CD4-positive, CD25-positive, alpha-beta regulatory T cell (primary cell): ENCODE data around the gene NOL4L. TPM values are rescaled to one million over a fixed set of nuclear protein-coding genes. Genes with fewer than 3 reads are reported as not detected.

Experiments used
- ATAC-seq, 2 donors: fragments of 150-1000 bp; cut with Tn5 transposase; one replicate each; pipeline ENCODE4 v1.10.0; 2021; ENCODE audit warnings: low read depth in 2 of 2, moderate number of reproducible peaks in 2 of 2, moderate library complexity in 1 of 2
- DNase-seq, 3 donors: peaks; one replicate each; pipeline versions ENCODE4 v3.0.0 to v3.0.0-alpha.2; 2012 to 2022; ENCODE audit warnings: mixed read lengths in 1 of 3
- H3K27ac ChIP-seq: one replicate; pipeline ENCODE4 v1.7.0; 2013; ENCODE audit warnings: mild to moderate bottlenecking, low read length; ENCODE audit not compliant: insufficient read depth, poor library complexity, severe bottlenecking
- H3K27me3 ChIP-seq: one replicate; pipeline ENCODE4 v1.7.0; 2013; ENCODE audit warnings: low read length; ENCODE audit not compliant: control insufficient read depth, insufficient read depth
- H3K36me3 ChIP-seq: one replicate; pipeline ENCODE4 v1.7.0; 2013; ENCODE audit warnings: mild to moderate bottlenecking, low read length, moderate library complexity; ENCODE audit not compliant: control insufficient read depth, insufficient read depth
- H3K4me1 ChIP-seq: 2 replicates; pipeline ENCODE4 v1.7.0; 2013; ENCODE audit warnings: mild to moderate bottlenecking, low read length; ENCODE audit not compliant: insufficient read depth, control insufficient read depth, poor library complexity, severe bottlenecking
- H3K4me3 ChIP-seq: one replicate; pipeline ENCODE4 v1.7.0; 2013; ENCODE audit warnings: low read depth, mild to moderate bottlenecking, low read length, moderate library complexity
- H3K9me3 ChIP-seq, 2 experiments: 1 replicate in 1 of 2; 2 replicates in 1 of 2; pipeline ENCODE4 v1.7.0; 2013; ENCODE audit warnings: low read length in 2 of 2, mild to moderate bottlenecking in 1 of 2, moderate library complexity in 1 of 2; ENCODE audit not compliant: control insufficient read depth in 2 of 2
- H3K27ac Mint-ChIP-seq, 3 donors: one replicate each; pipeline ENCODE4 v1.8.0; 2020 to 2022; ENCODE audit warnings: mild to moderate bottlenecking in 3 of 3, mixed read lengths in 3 of 3, moderate library complexity in 2 of 3
- H3K27me3 Mint-ChIP-seq: one replicate; pipeline ENCODE4 v1.8.0; 2022; ENCODE audit warnings: mild to moderate bottlenecking, mixed read lengths
- H3K36me3 Mint-ChIP-seq: one replicate; pipeline ENCODE4 v1.8.0; 2020; ENCODE audit warnings: mixed read lengths
- H3K4me1 Mint-ChIP-seq, 4 donors: one replicate each; pipeline ENCODE4 v1.8.0; 2020 to 2022; ENCODE audit warnings: mixed read lengths in 4 of 4, mild to moderate bottlenecking in 1 of 4
- H3K4me3 Mint-ChIP-seq, 4 donors: one replicate each; pipeline ENCODE4 v1.8.0; 2020 to 2022; ENCODE audit warnings: mild to moderate bottlenecking in 4 of 4, mixed read lengths in 4 of 4, moderate library complexity in 3 of 4
- H3K9me3 Mint-ChIP-seq, 7 donors: one replicate each; pipeline ENCODE4 v1.8.0; 2020 to 2022; ENCODE audit warnings: mixed read lengths in 7 of 7, mild to moderate bottlenecking in 3 of 7, moderate library complexity in 2 of 7
- polyA plus RNA-seq, 4 donors: library from polyadenylated mRNA; unstranded; fragments of 300-500 nt; fragmentation: Illumina TruSeq; gene quantifications; one replicate each; pipeline ENCODE4 v1.2.3, GENCODE V29; 2021
- total RNA-seq: library from RNA; stranded (reverse); gene quantifications from one replicate; pipeline ENCODE4 v1.2.3, GENCODE V29; 2022

Gene NOL4L
- total and polyA plus RNA-seq, 5 donors from 2014 or later = 7.1 to 84.8 (median 10.8) TPM

GRCh38 chr20:32524829-32525501 is 60.2 kb downstream of the NOL4L start:
- peaks cover 88% of the 10 kb centered on the region for H3K4me1 ChIP-seq
- no peak for DNase-seq
- peaks cover 25% of the 10 kb centered on the region for H3K36me3 Mint-ChIP-seq

DNA sequence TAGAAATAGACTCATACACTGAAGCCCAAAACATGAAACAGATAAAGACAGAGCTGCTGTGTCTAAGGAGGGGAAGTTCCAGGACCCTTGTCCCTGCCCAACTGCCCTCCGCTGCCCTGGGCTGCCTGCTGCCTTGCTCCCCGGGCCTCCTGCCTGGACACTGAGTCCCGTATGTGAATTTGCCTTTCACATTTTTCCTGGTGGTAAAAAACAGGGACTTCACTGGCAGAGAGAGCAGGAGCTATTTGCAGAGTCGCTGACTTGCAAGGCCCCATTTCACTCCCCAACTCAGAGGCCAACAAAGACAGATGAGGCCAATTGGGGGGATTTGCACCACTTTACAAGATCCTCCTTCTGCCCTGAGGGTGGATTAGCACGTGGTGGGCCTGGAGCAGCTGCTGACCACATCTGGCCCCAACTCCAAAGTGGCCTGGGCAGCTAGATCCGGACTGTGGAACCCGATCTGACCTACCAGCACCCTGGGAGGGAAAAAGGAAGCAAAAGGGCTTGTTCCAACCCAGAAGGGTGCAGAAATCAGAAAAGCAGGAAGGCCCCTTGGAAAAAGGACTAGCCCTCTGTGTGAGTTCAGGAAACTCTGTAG is 61.4 kb downstream of the NOL4L start:
- Histone ChIP-seq H3K36me3 (peaks cover 34% of the 10 kb centered on the region), H3K27ac (peak overlapping the region; percentile 51), H3K9me3 (no peaks in the 10 kb centered on the region), H3K4me1 (peaks cover 76% of the 10 kb centered on the region), H3K4me3 (no peak overlapping the region), H3K27me3 (no peaks in the 10 kb centered on the region)
- Mint-ChIP-seq H3K4me1 (peaks cover 12 to 78% (median 43%) of the 10 kb centered on the region in 4 donors), H3K36me3 (peaks cover 25% of the 10 kb centered on the region), H3K27ac (peak overlapping the region; percentile 90 to 95 (median 95)), H3K9me3 (no peaks in the 10 kb centered on the region), H3K4me3 (peak overlapping the region in 3 of 4 donors; percentile 27 to 72 (median 47)), H3K27me3 (no peaks in the 10 kb centered on the region)
- ATAC-seq (no peak), DNase-seq (no peak)

More at GRCh38 chr20:32524829-32525501, 60.2 kb downstream of the NOL4L start:
- Mint-ChIP-seq H3K4me3 (peak overlapping the region in 1 of 4 donors; percentile 72), H3K27ac (peak overlapping the region; percentile 83 to 95 (median 95)), H3K27me3 (no peaks in the 10 kb centered on the region), H3K4me1 (peaks cover 12 to 91% (median 53%) of the 10 kb centered on the region in 4 donors), H3K9me3 (no peaks in the 10 kb centered on the region)
- no peak for ATAC-seq
- Histone ChIP-seq H3K27ac (peak overlapping the region; percentile 51), H3K36me3 (peaks cover 23% of the 10 kb centered on the region), H3K27me3 (no peaks in the 10 kb centered on the region), H3K9me3 (no peaks in the 10 kb centered on the region), H3K4me3 (no peak overlapping the region)

- peak overlapping the region; percentile 60 for H3K27ac ChIP-seq
- H3K4me3 Mint-ChIP-seq = peak overlapping the region; percentile 47 to 74 (median 67)
These were observed 62.1 kb downstream of the NOL4L start for GRCh38 chr20:32522776-32523612.

GRCh38 chr20:32522526-32522775 is 62.7 kb downstream of the NOL4L start:
- ATAC-seq = peak; percentile 15 to 26
- Mint-ChIP-seq H3K9me3 (no peaks in the 10 kb centered on the region), H3K27me3 (no peaks in the 10 kb centered on the region), H3K36me3 (peaks cover 28% of the 10 kb centered on the region), H3K4me1 (peaks cover 12 to 69% (median 37%) of the 10 kb centered on the region in 4 donors), H3K4me3 (peak overlapping the region; percentile 47 to 74 (median 67)), H3K27ac (peak overlapping the region in 2 of 3 donors; percentile 90 to 95)
- no peaks in the 10 kb centered on the region for H3K27me3 ChIP-seq
- peaks cover 45% of the 10 kb centered on the region for H3K36me3 ChIP-seq
- peak in 1 of 3 donors; percentile 35 for DNase-seq
- H3K9me3 ChIP-seq = no peaks in the 10 kb centered on the region
- H3K27ac ChIP-seq = peak overlapping the region; percentile 60
- H3K4me1 ChIP-seq = peaks cover 63% of the 10 kb centered on the region
- no peak overlapping the region for H3K4me3 ChIP-seq

More at GRCh38 chr20:32522776-32523612, 62.1 kb downstream of the NOL4L start:
- DNase-seq = no peak
- Histone ChIP-seq H3K9me3 (no peaks in the 10 kb centered on the region), H3K27me3 (no peaks in the 10 kb centered on the region), H3K4me3 (no peak overlapping the region), H3K4me1 (peaks cover 69% of the 10 kb centered on the region), H3K36me3 (peaks cover 40% of the 10 kb centered on the region)
- no peaks in the 10 kb centered on the region for H3K27me3 Mint-ChIP-seq
- peaks cover 25% of the 10 kb centered on the region for H3K36me3 Mint-ChIP-seq
- peak; percentile 25 for ATAC-seq
- peak overlapping the region; percentile 90 to 95 (median 90) for H3K27ac Mint-ChIP-seq
- H3K9me3 Mint-ChIP-seq = no peaks in the 10 kb centered on the region
- H3K4me1 Mint-ChIP-seq = peaks cover 12 to 71% (median 39%) of the 10 kb centered on the region in 4 donors

- no peak overlapping the region for H3K4me3 ChIP-seq
- no peaks in the 10 kb centered on the region for H3K9me3 ChIP-seq
- no peaks in the 10 kb centered on the region for H3K9me3 Mint-ChIP-seq
- DNase-seq = peak; percentile 58 to 66 (median 63)
- H3K36me3 Mint-ChIP-seq = peaks cover 25% of the 10 kb centered on the region
- peaks cover 12 to 64% (median 35%) of the 10 kb centered on the region in 4 donors for H3K4me1 Mint-ChIP-seq
- no peaks in the 10 kb centered on the region for H3K27me3 ChIP-seq
- H3K4me1 ChIP-seq = peaks cover 58% of the 10 kb centered on the region
- H3K36me3 ChIP-seq = peaks cover 47% of the 10 kb centered on the region
- ATAC-seq = peak; percentile 71 to 75
- no peaks in the 10 kb centered on the region for H3K27me3 Mint-ChIP-seq
- H3K27ac Mint-ChIP-seq = peak overlapping the region; percentile 90 to 95 (median 90)
- H3K27ac ChIP-seq = peak overlapping the region; percentile 60
- peak overlapping the region; percentile 47 to 88 (median 67) for H3K4me3 Mint-ChIP-seq
These were observed 63.2 kb downstream of the NOL4L start for GRCh38 chr20:32521780-32522525.

- Mint-ChIP-seq H3K27ac (peak overlapping the region; percentile 42 to 95 (median 52)), H3K9me3 (no peaks in the 10 kb centered on the region), H3K27me3 (no peaks in the 10 kb centered on the region), H3K4me1 (peaks cover 4 to 62% (median 32%) of the 10 kb centered on the region in 4 donors), H3K4me3 (no peak overlapping the region), H3K36me3 (peaks cover 22% of the 10 kb centered on the region)
- Histone ChIP-seq H3K9me3 (no peaks in the 10 kb centered on the region), H3K27me3 (no peaks in the 10 kb centered on the region), H3K27ac (no peak overlapping the region), H3K4me3 (no peak overlapping the region), H3K4me1 (peaks cover 48% of the 10 kb centered on the region), H3K36me3 (peaks cover 50% of the 10 kb centered on the region)
- DNase-seq (no peak), ATAC-seq (no peak)
These were observed 64.3 kb downstream of the NOL4L start for GRCh38 chr20:32520927-32521203.

GRCh38 chr20:32519381-32519730 is 65.8 kb downstream of the NOL4L start:
- H3K27ac Mint-ChIP-seq = peak overlapping the region in 1 of 3 donors; percentile 44
- no peak overlapping the region for H3K4me3 Mint-ChIP-seq
- no peak overlapping the region for H3K27ac ChIP-seq
- DNase-seq (no peak), ATAC-seq (no peak)
- H3K4me3 ChIP-seq = no peak overlapping the region
- H3K9me3 Mint-ChIP-seq = no peaks in the 10 kb centered on the region
- no peaks in the 10 kb centered on the region for H3K27me3 Mint-ChIP-seq
- peaks cover 43% of the 10 kb centered on the region for H3K4me1 ChIP-seq
- peaks cover 59% of the 10 kb centered on the region for H3K36me3 ChIP-seq
- no peaks in the 10 kb centered on the region for H3K27me3 ChIP-seq
- peaks cover 4 to 65% (median 37%) of the 10 kb centered on the region in 4 donors for H3K4me1 Mint-ChIP-seq
- peaks cover 31% of the 10 kb centered on the region for H3K36me3 Mint-ChIP-seq
- H3K9me3 ChIP-seq = no peaks in the 10 kb centered on the region
